ENCODE data around the gene FGFR1OP2.

GRCh38 chr12:26895672-26896071, 42.6 kb upstream of the FGFR1OP2 start:
- TF ChIP-seq POLR2A (IDR thresholded peaks at IDR 0.05; ENCODE audit: low read depth, low read length) (no peak), MAZ (IDR thresholded peaks at IDR 0.05; ENCODE audit: borderline replicate concordance, low read depth, low read length) (no peak), CTCF (conservative IDR thresholded peaks at IDR 0.05; ENCODE audit: low read depth, low read length) (no peak), USF2 (IDR thresholded peaks at IDR 0.05; ENCODE audit: low read depth, low read length) (no peak), ELK1 (IDR thresholded peaks at IDR 0.05; ENCODE audit: borderline replicate concordance, low read depth, low read length) (no peak)

Data from IMR-90 (cell line).